HCT116 (cell line): ENCODE data around the gene CX3CR1. TPM values are rescaled to one million over a fixed set of nuclear protein-coding genes. Genes with fewer than 3 reads are reported as not detected.

ENCODE experiments used
- ATAC-seq: fragments of 200-7000 bp; cut with Tn5 transposase; 2 replicates; pipeline ENCODE4 v1.9.1; 2020; ENCODE audit warnings: mild to moderate bottlenecking, moderate library complexity
- BruUV-seq: library from RNA; stranded (reverse); fragments of 400-500 nt; replicated peaks from 2 replicates; lab custom pipeline; 2021; lab: Mats Ljungman, UMichigan
- CTCF ChIA-PET: fragments of 300-600 bp; sonication (Branson Sonifier 250); formaldehyde crosslinking; loops from one replicate; lab custom pipeline; 2021; ENCODE audit warnings: antibody characterized with exemption; lab: Charles Lee
- POLR2A ChIA-PET: fragments of 300-600, 350-600 bp; sonication (Branson Sonifier 250); formaldehyde crosslinking; loops from one replicate; lab custom pipeline; 2021; ENCODE audit warnings: antibody characterized with exemption; lab: Charles Lee
- RAD21 ChIA-PET, 2 experiments: fragments of 300-600 bp; sonication (Branson Sonifier 250); formaldehyde crosslinking; loops; one replicate each; lab custom pipeline; 2023; ENCODE audit warnings: low total read pairs in 2 of 2; ENCODE audit not compliant: uncharacterized antibody in 2 of 2, unreplicated experiment in 2 of 2, low non-redundant PET in 1 of 2; lab: Charles Lee
- DNase-seq: peaks from one replicate; pipeline ENCODE4 v3.0.0-alpha.2; 2010; ENCODE audit warnings: low read depth, low spot score
- H2AFZ ChIP-seq: fragments of 200-600 bp; shearing (Covaris generic), sonication (generic); 2 replicates; pipeline ENCODE4 v1.6.1; 2017; ENCODE audit warnings: low read depth, mixed run types, mixed read lengths, antibody characterized with exemption, low read length; ENCODE audit not compliant: poor library complexity, severe bottlenecking
- H3K27ac ChIP-seq: 2 replicates; pipeline ENCODE4 v1.5.1; 2012; ENCODE audit warnings: low read depth, low read length
- H3K27me3 ChIP-seq: fragments of 200-600 bp; sonication (generic); 2 replicates; pipeline ENCODE4 v1.6.1; 2016; ENCODE audit warnings: mixed run types, low read length, mixed read lengths; ENCODE audit not compliant: insufficient read depth
- H3K36me3 ChIP-seq, 2 experiments: fragments of 200-500 bp in 1 of 2; fragments of 200-600 bp in 1 of 2; sonication (Bioruptor generic) in 1 of 2; sonication (generic) in 1 of 2; 2 replicates each; pipeline versions ENCODE4 v1.5.1 to v1.6.1; 2014 to 2016; ENCODE audit warnings: low read length in 2 of 2, inconsistent platforms in 1 of 2, mixed read lengths in 1 of 2, mixed run types in 1 of 2; ENCODE audit not compliant: insufficient read depth in 2 of 2, control insufficient read depth in 1 of 2
- H3K4me1 ChIP-seq, 2 experiments: fragments of 200-600 bp in 1 of 2; sonication (generic) in 1 of 2; 2 replicates each; pipeline versions ENCODE4 v1.5.1 to v1.6.1; 2012 to 2017; ENCODE audit warnings: low read length in 2 of 2, inconsistent platforms in 1 of 2, mild to moderate bottlenecking in 1 of 2, mixed read lengths in 1 of 2, mixed run types in 1 of 2, moderate library complexity in 1 of 2; ENCODE audit not compliant: insufficient read depth in 2 of 2, control insufficient read depth in 1 of 2
- H3K4me2 ChIP-seq: fragments of 200-600 bp; sonication (generic); 2 replicates; pipeline ENCODE4 v1.6.1; 2017; ENCODE audit warnings: mixed run types, low read length, mixed read lengths
- H3K4me3 ChIP-seq, 2 experiments: fragments of 200-600 bp in 1 of 2; sonication (generic) in 1 of 2; replicated peaks in 1 of 2; 2 replicates each; pipeline ENCODE4 v1.5.1; 2011 to 2016; ENCODE audit warnings: low read length in 2 of 2, control low read depth in 1 of 2, low read depth in 1 of 2, mild to moderate bottlenecking in 1 of 2, mixed read lengths in 1 of 2, mixed run types in 1 of 2
- H3K79me2 ChIP-seq: fragments of 200-600 bp; sonication (generic); 2 replicates; pipeline ENCODE4 v1.6.1; 2017; ENCODE audit warnings: mild to moderate bottlenecking, mixed run types, low read length, moderate library complexity, mixed read lengths; ENCODE audit not compliant: insufficient read depth
- H3K9ac ChIP-seq: fragments of 200-600 bp; sonication (generic); 2 replicates; pipeline ENCODE4 v1.6.1; 2016; ENCODE audit warnings: low read length, mixed read lengths
- H3K9me2 ChIP-seq: fragments of 200-600 bp; sonication (generic), shearing (Covaris generic); 2 replicates; pipeline ENCODE4 v1.6.1; 2017; ENCODE audit warnings: mixed run types, mild to moderate bottlenecking, moderate library complexity; ENCODE audit not compliant: insufficient read depth
- H3K9me3 ChIP-seq, 2 experiments: fragments of 200-500 bp in 1 of 2; fragments of 200-600 bp in 1 of 2; sonication (Bioruptor generic) in 1 of 2; sonication (generic) in 1 of 2; 2 replicates each; pipeline ENCODE4 v1.6.1; 2014 to 2017; ENCODE audit warnings: low read length in 2 of 2, mixed read lengths in 2 of 2, inconsistent platforms in 1 of 2, low read depth in 1 of 2, mild to moderate bottlenecking in 1 of 2, mixed run types in 1 of 2, moderate library complexity in 1 of 2; ENCODE audit not compliant: control insufficient read depth in 1 of 2, insufficient read depth in 1 of 2
- H4K20me1 ChIP-seq: fragments of 200-600 bp; sonication (generic), shearing (Covaris generic); 2 replicates; pipeline ENCODE4 v1.6.1; 2017; ENCODE audit warnings: mixed run types, mild to moderate bottlenecking, moderate library complexity; ENCODE audit not compliant: insufficient read depth
- ATF3 ChIP-seq: IDR thresholded peaks from 2 replicates; pipeline ENCODE4 v1.6.1; 2012
- CEBPB ChIP-seq: IDR thresholded peaks from 2 replicates; pipeline ENCODE4 v1.6.1; 2012; ENCODE audit warnings: low read depth
- CTCF ChIP-seq, 3 experiments: fragments of 200-600 bp in 1 of 3; sonication (generic) in 1 of 3; IDR thresholded peaks in 2 of 3; conservative IDR thresholded peaks in 1 of 3; 2 replicates each; pipeline ENCODE4 v1.5.1; 2012 to 2017; ENCODE audit warnings: low read depth in 2 of 3, low read length in 2 of 3, antibody characterized with exemption in 1 of 3, borderline replicate concordance in 1 of 3, control low read depth in 1 of 3, mild to moderate bottlenecking in 1 of 3, mixed read lengths in 1 of 3, mixed run types in 1 of 3, moderate library complexity in 1 of 3; ENCODE audit not compliant: insufficient read depth in 1 of 3
- ELF1 ChIP-seq: IDR thresholded peaks from 2 replicates; pipeline ENCODE4 v1.6.1; 2012; ENCODE audit warnings: low read depth, borderline replicate concordance
- JUND ChIP-seq: IDR thresholded peaks from 2 replicates; pipeline ENCODE4 v1.6.1; 2012
- RAD21 ChIP-seq: IDR thresholded peaks from 2 replicates; pipeline ENCODE4 v1.6.1; 2012; ENCODE audit warnings: low read depth, mild to moderate bottlenecking
- TCF7L2 ChIP-seq: IDR thresholded peaks from 2 replicates; pipeline ENCODE4 v1.7.0; 2011; ENCODE audit warnings: borderline replicate concordance, inconsistent platforms; ENCODE audit not compliant: insufficient read depth, insufficient read length; ENCODE audit errors: extremely low read depth
- ZBTB33 ChIP-seq: IDR thresholded peaks from 2 replicates; pipeline ENCODE4 v1.6.1; 2011; ENCODE audit warnings: mild to moderate bottlenecking, low read length, moderate library complexity; ENCODE audit not compliant: insufficient replicate concordance; ENCODE audit errors: extremely low read depth
- intact Hi-C: fragments of 100-400 bp; cut with micrococcal nuclease; formaldehyde crosslinking; loops from 2 replicates; pipeline ENCODE4 v1.10.0; 2022
- total RNA-seq: library from RNA; stranded (reverse); gene quantifications from one replicate; pipeline ENCODE4 v1.2.1, GENCODE V29; 2021; ENCODE audit not compliant: unreplicated experiment

CX3CR1 gene
- total RNA-seq, 1 experiment from 2014 or later: 0.10 TPM

- Histone ChIP-seq H3K4me1 (0 out of 4 replicates have a peak, but pooled peaks cover 0 to 4% of the 10 kb centered on the region in 2 experiments), H3K4me3 (no peak overlapping the region), H2AFZ (no peak overlapping the region), H4K20me1 (no peaks in the 10 kb centered on the region)
- RAD21 ChIA-PET: no interaction called here
- CTCF ChIA-PET: no interaction called here
- TF ChIP-seq RAD21 (no peak), ELF1 (no peak), JUND (no peak), ATF3 (no peak), CTCF (IDR thresholded peaks at IDR 0.05 in 2 of 3, conservative IDR thresholded peaks at IDR 0.05 in 1 of 3; ENCODE audit: borderline replicate concordance in 1 of 3, insufficient read depth in 1 of 3, low read depth in 2 of 3, low read length in 2 of 3) (no peak), ZBTB33 (no peak), CEBPB (no peak), TCF7L2 (no peak)
- TF ChIP-seq, all 23 proteins: peak for 0
- H3K27me3 ChIP-seq: no peaks in the 10 kb centered on the region
- H3K9ac ChIP-seq: no peak overlapping the region
- ATAC-seq (no peak), DNase-seq (no peak)
- H3K4me2 ChIP-seq: no peak overlapping the region
- no peaks in the 10 kb centered on the region for H3K9me3 ChIP-seq
- H3K79me2 ChIP-seq: no peaks in the 10 kb centered on the region
- H3K27ac ChIP-seq: no peak overlapping the region
- POLR2A ChIA-PET: no interaction called here
- no peaks in the 10 kb centered on the region for H3K36me3 ChIP-seq
- intact Hi-C loops: no loop called here
- H3K9me2 ChIP-seq: no peaks in the 10 kb centered on the region
- BruUV-seq: no TSS peak
These were observed 15.4 kb upstream of the CX3CR1 start for GRCh38 chr3:39295184-39295775.
